ENCODE results near the gene UCHL1.

DNA sequence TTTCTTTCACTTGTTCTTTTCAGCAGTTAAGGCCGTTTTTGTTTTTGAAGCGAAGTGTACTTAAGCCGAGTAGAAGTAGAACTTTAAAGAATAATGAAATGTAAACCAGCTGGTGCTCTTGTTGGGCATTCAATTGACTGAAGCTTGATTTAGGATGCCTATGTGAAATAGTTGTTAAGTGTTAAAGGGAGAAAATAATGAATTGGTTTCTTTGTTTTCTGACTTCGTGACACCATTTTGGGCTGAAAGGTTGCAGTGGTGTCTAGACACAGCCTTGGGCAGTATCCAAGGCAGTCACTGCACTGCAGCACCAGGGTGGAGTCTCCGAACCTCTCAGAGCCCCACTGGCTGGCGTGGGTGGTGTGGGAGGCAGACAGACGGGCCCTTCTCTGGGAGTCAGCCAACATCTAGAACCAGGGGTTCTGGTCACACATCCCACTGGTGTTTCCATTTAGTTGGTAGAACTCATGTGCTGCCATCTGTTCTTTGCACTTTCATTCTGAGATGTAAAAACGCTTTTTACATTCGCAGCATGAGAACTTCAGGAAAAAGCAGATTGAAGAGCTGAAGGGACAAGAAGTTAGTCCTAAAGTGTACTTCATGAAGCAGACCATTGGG lies 3.5 kb downstream of the UCHL1 start:
- TF ChIP-seq POLR2A (IDR thresholded peaks at IDR 0.05) = no peak
- TF ChIP-seq, protein P1, sequence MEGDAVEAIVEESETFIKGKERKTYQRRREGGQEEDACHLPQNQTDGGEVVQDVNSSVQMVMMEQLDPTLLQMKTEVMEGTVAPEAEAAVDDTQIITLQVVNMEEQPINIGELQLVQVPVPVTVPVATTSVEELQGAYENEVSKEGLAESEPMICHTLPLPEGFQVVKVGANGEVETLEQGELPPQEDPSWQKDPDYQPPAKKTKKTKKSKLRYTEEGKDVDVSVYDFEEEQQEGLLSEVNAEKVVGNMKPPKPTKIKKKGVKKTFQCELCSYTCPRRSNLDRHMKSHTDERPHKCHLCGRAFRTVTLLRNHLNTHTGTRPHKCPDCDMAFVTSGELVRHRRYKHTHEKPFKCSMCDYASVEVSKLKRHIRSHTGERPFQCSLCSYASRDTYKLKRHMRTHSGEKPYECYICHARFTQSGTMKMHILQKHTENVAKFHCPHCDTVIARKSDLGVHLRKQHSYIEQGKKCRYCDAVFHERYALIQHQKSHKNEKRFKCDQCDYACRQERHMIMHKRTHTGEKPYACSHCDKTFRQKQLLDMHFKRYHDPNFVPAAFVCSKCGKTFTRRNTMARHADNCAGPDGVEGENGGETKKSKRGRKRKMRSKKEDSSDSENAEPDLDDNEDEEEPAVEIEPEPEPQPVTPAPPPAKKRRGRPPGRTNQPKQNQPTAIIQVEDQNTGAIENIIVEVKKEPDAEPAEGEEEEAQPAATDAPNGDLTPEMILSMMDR (IDR thresholded peaks at IDR 0.05) = no peak

Measured in Peyer's patch (tissue), 4 donors.